GM18498 (cell line): ENCODE measurements around the gene FNDC3B.

Source experiments
- ATAC-seq: cut with Tn5 transposase; IDR thresholded peaks from one replicate; pipeline ENCODE4 v1.9.1; 2021; ENCODE audit warnings: mild to moderate bottlenecking, moderate library complexity; ENCODE audit not compliant: unreplicated experiment

Gene FNDC3B

DNA sequence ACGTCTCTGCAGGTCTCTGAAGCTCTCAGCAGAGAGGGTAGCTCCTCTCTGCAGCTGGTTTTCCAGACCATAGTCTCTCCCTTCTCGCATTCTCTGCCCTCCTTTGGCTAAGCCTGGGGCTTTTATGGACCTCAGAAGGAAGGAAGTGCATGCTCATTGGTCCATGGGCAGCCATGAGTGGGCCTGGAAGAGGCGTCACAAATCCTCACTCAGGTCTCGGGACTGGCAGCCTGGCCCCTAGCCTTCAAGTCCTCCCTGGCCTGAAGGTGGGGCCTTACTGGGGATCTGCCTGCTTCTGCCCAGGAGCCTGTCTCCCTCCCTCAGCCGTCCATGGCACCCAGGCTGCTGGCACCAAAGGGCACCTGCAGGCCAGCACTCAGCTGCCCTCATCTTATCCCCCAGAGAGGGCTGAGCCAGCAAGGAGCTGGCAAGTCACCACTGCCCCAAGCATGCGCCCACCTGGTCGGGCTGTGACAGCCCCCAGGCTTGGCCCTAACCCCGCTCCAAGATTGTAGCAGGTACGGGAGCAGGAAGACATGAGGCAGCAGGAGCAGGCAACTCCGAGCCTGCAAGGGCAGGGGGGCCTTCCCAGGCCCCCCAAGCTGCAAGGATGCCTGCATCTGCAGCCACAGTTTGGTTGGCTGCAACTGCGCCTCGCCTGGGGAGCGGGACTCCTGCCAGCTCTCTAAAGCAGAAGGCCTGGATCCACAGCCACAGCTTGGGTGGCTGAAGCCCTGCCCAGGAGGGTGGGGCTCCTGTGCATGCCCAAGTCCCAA lies 371.5 kb downstream of the FNDC3B start:
- no peak for ATAC-seq

- no peak for ATAC-seq
Measured at GRCh38 chr3:172411478-172411947, 372.1 kb downstream of the FNDC3B start.

DNA sequence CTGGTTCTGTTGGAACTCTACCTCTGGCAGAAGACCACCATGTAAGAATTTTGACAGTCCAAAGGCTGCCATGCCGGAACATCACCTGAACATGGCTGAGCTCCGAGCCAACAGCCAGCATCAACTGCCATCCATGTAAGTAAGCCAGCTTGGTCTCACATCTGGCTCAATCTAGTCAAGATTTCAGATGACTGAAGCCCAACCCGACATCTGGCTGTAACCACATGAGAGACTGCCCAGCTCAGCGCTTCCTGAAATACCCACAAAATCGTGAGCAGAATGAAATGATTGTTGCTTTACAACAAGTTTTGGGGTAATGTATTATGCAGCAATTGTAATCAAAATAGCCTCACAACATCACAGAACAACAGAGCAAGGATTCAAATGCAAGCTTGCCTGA lies 375.9 kb downstream of the FNDC3B start:
- ATAC-seq = no peak

GRCh38 chr3:172437713-172438112 lies 398.3 kb downstream of the FNDC3B start:
- ATAC-seq = no peak

DNA sequence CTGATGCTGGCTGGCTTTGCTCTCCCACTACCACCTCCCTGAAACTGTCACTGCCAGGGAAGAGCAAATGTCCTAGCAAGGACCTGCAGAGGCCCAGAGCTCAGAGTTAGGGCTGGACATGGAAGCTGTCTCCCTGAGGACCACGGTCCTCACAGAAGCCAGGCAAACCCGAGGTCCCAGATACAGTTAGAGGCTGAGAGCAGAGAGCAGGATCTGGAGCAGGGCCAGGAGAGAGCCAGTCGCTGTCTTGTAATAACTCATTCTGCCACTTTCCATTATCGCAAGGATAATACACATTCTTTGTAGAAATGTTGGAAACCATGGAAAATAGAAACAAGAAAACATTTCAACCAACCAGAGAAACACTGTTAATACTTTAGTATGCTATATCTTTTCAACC lies 398.8 kb downstream of the FNDC3B start:
- ATAC-seq = no peak

DNA sequence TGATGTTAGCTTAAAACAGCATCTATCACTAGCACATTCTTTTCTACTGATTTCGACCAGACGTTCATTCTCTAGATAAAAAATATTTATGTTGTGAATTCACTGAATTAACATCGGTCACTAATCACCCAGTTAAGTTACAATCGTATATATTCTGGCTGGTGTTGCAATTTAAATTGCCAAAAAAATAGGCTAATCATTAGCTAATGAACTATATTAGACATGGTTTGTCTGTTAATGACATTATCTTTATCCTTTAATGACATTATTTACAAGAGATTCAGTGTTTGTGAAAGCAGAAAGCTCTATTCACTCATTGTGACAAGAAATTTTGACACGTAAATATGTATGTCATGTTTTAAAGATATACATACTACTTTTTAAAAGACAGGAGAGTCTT lies 402.2 kb downstream of the FNDC3B start:
- ATAC-seq = no peak

DNA sequence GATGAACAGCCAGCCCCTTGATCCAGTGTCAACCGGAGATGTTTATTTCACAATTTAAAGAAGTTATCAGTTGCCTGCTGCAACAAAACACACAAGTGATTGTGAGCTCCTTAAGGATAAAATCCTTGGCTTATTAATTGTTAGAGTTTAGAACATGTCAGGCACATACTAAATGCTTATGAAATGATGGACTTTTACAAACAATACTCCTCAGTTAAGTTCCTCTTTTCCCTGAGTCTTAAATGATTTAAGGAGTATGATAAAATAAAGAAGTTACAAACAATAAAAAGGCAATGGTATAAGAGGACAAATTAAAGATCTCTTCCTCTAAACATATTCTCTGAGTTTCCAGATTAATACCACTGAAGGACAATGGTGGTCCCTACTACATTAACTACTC lies 403.2 kb downstream of the FNDC3B start:
- ATAC-seq = no peak

DNA sequence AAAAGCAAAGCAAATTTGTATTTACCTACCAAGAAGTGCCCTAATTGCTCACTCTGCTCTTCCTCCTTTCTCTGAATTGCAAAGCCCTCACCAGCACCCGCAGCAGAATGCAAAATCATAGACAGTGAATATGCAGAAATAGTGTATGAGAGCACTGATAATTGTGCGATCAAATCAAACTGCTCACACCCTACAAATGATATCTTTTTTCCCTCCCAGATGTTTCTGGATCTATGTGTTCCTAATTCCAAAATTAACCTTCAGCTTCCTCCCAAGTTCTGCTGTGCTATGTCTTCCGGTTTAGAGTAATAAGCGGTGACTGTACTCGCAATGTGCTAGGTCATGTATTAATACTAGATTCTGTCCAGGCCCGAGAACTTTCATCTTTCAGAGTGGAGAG lies 405.4 kb downstream of the FNDC3B start:
- no peak for ATAC-seq

DNA sequence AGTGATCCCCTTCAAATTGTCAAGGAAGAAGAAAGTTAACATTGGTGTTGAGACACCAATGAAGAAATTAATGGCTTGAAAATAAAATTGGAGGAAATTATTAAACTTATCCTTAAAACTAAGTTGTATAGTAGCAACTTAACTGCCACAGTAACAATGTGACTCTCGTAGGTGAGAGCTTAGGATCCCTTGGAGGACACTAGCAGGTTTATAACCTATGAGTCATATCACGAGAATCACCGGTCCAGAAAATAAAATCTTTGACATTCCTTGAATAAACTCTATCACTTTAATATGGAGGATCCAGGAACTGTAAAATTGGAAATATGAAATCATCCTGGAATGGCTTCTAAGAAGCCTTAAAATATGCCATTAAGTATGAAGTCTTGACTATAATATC lies 406.8 kb downstream of the FNDC3B start:
- ATAC-seq = no peak

- no peak for ATAC-seq
Measured at GRCh38 chr3:172447611-172448579, 408.5 kb downstream of the FNDC3B start, which contains the start of gene GHSR. Gene GHSR (minus strand): TSS chr3:172448456. CDS start chr3:172448413, 43 bp downstream.

DNA sequence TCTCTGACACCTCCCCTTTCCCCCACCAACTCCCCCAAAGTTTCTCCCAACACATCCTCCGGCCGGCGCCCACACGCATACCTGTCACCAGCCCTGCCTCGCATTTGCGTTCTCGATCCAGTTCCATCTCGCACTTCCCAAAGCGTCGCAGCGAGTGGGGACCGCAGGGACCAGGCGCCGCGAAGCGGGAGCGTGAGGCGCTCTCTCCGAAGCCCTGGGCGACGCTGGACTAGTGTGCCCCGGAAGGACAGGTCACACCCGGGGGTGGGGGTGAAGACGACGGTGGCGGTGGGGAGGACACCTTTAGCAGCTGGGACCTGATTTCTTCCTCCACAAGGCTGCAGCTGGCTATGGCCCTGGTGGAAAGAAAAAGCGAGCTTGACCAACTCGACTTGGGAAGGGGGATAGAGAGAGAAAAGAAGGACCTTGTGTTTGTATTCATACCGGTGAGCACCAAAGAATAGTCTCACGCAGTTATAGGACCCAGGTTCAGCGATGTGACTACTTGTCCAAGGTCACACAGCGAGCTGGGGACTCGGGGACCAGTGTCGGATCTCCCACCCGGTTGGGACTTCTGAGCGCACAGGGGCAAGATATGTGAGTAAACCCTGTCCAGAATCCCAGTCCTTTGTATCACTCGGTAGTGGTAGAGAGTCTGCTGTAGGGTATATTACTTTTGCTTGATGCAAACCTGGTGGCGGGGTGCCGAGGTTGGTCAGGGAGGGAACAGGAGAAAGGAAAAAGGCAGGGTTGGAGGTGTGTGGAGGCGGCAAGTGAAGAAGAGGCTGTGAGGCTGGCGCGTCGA lies 409.5 kb downstream of the FNDC3B start:
- no peak for ATAC-seq

- no peak for ATAC-seq
Measured at GRCh38 chr3:172449466-172450149, 410.2 kb downstream of the FNDC3B start.
